Occipital lobe (tissue), 2 donors: Measurements from ENCODE around the gene RBMS3. TPM values are rescaled to one million over a fixed set of nuclear protein-coding genes. Genes with fewer than 3 reads are reported as not detected.

Experiments used
- DNase-seq: peaks from one replicate; lab custom pipeline; 2025; lab: John Stamatoyannopoulos, UW
- total RNA-seq: library from RNA; depleted of rRNA; stranded (reverse); fragments of >200 nt; gene quantifications from one replicate; pipeline ENCODE4 v1.2.3, GENCODE V29; 2014

Gene RBMS3
- total RNA-seq, 1 donor from 2014 or later: 19.8 TPM

GRCh38 chr3:29932696-29933325, 651.9 kb downstream of the RBMS3 start:
- no peak for DNase-seq

GRCh38 chr3:29933802-29934490, 653.1 kb downstream of the RBMS3 start:
- DNase-seq: no peak

DNA sequence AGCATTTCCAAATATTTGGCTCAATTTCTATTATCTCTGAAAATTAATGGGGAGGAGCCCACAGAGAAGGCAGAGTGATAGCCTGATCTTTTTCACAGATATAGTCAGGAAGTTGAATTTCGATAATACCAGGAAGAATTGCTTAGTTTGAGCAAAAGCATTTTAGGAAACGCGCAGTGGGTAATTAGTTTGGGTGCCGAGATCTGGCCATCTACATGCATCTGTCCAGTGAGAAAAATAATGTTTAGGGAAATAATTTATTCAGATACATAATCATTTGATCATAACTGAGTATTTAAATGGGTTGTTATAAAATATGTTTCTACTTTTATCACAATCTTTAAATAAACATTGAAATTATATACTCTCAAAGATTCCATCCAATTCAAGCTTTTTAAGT, 653.9 kb downstream of the RBMS3 start:
- no peak for DNase-seq

DNA sequence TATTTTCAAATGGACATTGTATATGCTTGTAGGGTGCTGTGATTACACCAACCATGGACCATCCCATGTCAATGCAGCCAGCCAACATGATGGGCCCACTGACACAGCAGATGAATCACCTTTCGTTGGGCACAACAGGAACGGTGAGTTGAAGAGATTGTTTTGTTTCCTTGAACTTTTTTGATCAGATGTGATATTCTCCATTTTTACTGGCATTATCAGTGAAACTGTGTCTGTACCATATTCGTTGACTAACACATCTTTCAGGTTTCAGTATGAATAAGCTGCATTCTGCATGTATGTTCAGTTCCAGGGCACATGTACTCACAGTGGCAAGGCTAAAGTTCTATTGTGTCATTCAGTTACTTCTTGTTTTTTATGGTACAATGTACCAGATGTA, 655.2 kb downstream of the RBMS3 start:
- no peak for DNase-seq

GRCh38 chr3:29936766-29937165, 655.9 kb downstream of the RBMS3 start:
- no peak for DNase-seq

DNA sequence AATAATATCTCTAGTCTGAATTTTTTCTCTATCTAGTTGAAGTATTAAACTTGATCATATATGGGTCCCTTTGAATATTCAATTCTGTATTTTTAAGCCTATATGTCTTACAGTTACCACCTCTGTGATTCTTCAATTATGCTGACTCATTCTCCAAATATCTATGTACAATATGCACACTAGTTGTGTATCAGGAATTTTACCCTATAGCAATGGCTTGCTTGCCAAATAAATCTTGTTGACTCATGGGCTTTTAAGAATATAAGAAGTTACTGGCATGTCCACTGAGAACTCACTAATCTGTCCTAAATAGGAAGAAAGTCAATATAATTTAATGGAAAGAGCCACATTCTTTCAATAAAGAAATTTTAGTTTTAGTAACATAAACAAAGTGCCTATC, 656.3 kb downstream of the RBMS3 start:
- DNase-seq: no peak

- no peak for DNase-seq
These were observed 660.0 kb downstream of the RBMS3 start for GRCh38 chr3:29940759-29941323.

- DNase-seq: no peak
These were observed 661.4 kb downstream of the RBMS3 start for GRCh38 chr3:29942297-29942696.

GRCh38 chr3:29949131-29949530, 668.3 kb downstream of the RBMS3 start:
- no peak for DNase-seq

- DNase-seq: no peak
These were observed 669.2 kb downstream of the RBMS3 start for GRCh38 chr3:29949940-29950616.

DNA sequence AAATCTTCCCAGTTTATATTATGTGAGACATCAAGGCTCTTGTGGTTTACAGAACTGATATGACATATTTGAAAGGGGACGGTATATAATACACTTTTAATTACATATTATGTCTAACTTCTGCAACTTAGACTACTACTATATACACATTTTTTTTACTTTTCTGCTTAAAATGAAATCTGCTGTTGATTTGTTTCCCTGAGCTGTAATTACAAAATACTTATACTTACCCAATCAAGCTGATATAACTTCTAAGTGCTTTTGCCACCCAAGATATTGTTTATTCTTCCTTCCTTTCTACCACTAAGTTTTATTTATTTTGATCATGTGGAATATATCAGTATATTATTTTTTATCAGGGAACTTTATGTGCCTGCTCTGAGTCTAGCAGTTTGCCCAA, 671.6 kb downstream of the RBMS3 start:
- DNase-seq: no peak

GRCh38 chr3:29955413-29955812, 674.5 kb downstream of the RBMS3 start:
- no peak for DNase-seq

DNA sequence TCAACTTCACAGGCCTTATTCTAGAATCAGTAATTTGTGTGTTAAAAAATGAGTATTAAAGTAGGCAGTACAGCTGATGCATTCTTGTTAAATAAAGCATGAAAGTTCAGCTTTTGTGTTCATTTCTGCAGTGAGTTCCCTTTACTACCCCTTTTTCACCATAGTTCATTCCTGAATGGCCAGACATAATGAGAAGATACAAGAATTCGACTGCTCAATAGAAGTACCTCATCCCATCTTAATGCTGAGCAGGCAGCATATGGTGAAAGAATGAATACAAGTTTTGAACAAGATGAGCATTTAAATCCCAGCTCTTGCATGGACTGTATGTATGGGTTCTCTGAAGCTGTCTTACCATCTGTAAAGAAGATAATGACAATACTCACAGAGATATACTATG, 677.9 kb downstream of the RBMS3 start:
- DNase-seq: no peak

DNA sequence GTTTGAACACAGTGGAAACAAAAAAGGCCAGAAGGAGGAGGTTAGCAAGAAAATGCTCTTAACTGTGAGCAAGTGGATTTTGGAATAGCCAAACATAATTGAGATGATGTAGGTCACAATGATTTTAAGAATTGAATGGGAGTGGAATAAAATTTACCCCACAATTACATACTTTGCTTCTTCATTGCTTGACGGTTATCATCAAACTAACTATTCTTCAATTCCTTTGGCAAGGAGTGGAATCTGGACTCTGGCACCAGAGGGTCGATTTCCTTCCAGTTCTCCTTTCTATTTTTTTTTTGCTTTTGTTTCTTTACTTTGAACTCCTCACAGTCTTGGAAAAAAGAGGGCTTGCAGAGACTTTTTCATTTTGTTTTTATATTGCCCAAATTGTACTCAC, 691.0 kb downstream of the RBMS3 start:
- no peak for DNase-seq

DNA sequence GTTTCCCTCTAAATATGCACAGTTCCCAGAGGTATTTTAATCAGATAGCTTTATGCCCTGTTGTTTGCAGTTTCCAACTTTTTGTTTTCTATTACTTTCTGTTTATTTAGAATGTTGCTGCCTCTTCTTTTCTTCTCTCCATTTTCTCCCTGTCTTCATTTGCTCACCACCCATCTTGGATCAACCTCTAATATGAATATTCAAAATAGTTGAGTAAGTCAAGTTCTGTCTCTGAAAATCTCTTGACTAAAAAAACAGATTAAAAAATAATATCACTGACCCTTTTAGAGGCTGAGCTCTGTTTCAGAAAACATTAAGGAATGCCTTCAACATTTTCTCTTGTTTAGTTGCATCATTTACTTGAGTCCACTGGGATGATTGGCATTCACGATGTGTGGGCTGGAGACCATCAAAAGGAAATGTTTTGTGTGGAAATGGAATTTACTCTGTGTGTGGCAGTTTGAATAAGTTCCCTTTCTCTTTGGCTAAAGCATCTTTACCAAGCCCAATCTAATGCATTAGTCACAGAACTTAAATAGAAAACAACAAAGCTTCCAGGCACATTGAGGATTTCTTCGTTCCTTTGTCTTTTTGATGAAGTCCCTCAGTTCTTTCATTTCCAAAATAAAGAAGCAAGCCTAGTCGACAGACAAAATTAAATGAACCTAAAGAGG, 691.6 kb downstream of the RBMS3 start:
- no peak for DNase-seq

GRCh38 chr3:29973763-29974162, 692.9 kb downstream of the RBMS3 start:
- DNase-seq: no peak

GRCh38 chr3:29976871-29977270, 696.0 kb downstream of the RBMS3 start:
- DNase-seq: no peak

DNA sequence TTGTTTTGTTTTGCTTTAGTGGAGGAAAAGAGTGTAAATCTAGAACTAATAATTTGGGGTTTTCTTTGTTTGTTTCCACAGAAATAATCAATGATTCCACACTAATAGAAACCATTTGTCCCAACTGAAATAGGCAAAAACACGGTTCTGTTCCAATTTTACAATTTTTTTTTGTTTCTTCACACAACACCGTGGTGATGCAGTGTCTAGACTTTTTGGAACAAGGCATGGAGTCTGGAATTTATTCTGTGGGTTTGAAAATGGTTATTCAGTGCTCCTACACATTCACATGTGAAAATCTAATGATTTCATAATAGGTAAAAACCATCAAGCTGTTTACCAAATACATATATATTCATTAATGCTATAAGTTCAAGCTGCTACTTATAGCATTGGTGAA, 696.5 kb downstream of the RBMS3 start:
- no peak for DNase-seq

DNA sequence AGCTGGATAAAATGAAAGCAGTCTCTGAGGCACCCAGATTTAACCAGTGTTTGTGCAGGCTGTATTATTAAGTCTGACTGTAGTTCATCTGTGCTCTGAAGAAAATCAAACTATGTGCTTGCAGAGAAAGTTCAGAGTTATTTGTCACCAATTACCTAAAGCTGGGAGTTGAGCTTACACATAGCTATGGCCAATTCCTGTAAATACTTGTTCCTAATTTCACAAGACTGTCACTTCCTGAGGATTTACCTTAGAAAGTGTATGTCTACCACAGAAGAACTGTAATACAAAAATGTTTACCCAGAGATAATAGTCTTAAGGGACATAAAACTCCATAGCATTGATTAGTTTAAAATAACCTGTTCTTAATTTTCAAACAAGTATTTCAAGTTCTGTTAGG, 697.2 kb downstream of the RBMS3 start:
- no peak for DNase-seq

DNA sequence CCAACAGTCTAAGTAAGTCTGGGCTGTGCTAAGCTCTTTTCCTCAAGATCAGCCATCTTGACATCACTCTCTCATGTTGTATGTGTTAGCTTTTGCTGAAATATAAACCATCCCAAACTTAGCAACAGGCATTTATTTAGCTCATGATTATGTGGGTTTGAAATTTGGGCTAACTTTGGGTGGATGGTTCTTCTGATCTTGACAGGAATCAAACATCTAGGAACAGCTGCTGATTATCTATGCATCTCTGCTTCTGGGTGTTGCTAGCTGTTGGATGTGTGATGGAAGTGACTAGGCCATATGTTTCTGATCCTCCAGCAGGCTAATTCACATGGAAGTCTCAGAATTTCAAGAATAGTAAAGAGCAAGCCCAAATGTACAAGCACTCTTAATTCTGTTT, 710.3 kb downstream of the RBMS3 start:
- DNase-seq: no peak

- no peak for DNase-seq
These were observed 721.9 kb downstream of the RBMS3 start for GRCh38 chr3:30002797-30003196.

GRCh38 chr3:30003741-30004140, 722.9 kb downstream of the RBMS3 start:
- no peak for DNase-seq
